Neutrophil (primary cell): ENCODE results near the gene RHEB.

Source experiments
- H3K27ac ChIP-seq: fragments of 200-600 bp; sonication (generic); 2 replicates; pipeline ENCODE4 v1.5.1; 2016; ENCODE audit warnings: mild to moderate bottlenecking, moderate library complexity
- H3K27me3 ChIP-seq: fragments of 200-600 bp; sonication (generic); 2 replicates; pipeline ENCODE4 v1.6.0; 2016; ENCODE audit warnings: mild to moderate bottlenecking
- H3K36me3 ChIP-seq: fragments of 200-600 bp; sonication (generic); 2 replicates; pipeline ENCODE4 v1.5.1; 2017
- H3K4me1 ChIP-seq, 2 experiments: fragments of 200-600 bp in 1 of 2; sonication (generic) in 1 of 2; 1 replicate in 1 of 2; 2 replicates in 1 of 2; pipeline versions ENCODE4 v1.5.1 to v1.6.1; 2013 to 2016; ENCODE audit warnings: low read depth in 1 of 2, low read length in 1 of 2, mild to moderate bottlenecking in 1 of 2, moderate library complexity in 1 of 2; ENCODE audit not compliant: control insufficient read depth in 1 of 2, insufficient read depth in 1 of 2
- H3K4me3 ChIP-seq, 2 experiments: fragments of 200-600 bp in 1 of 2; sonication (generic) in 1 of 2; 1 replicate in 1 of 2; 2 replicates in 1 of 2; pipeline ENCODE4 v1.5.1; 2013 to 2016; ENCODE audit warnings: low read depth in 1 of 2, low read length in 1 of 2, mild to moderate bottlenecking in 1 of 2, moderate library complexity in 1 of 2
- H3K9me3 ChIP-seq: fragments of 200-600 bp; sonication (generic); 2 replicates; pipeline ENCODE4 v1.5.1; 2016
- TF ChIP-seq, protein P1 (sequence below): fragments of 200-600 bp; sonication (generic); IDR thresholded peaks from 2 replicates; pipeline ENCODE4 v1.5.1; 2016; ENCODE audit warnings: antibody characterized with exemption

Gene RHEB

DNA sequence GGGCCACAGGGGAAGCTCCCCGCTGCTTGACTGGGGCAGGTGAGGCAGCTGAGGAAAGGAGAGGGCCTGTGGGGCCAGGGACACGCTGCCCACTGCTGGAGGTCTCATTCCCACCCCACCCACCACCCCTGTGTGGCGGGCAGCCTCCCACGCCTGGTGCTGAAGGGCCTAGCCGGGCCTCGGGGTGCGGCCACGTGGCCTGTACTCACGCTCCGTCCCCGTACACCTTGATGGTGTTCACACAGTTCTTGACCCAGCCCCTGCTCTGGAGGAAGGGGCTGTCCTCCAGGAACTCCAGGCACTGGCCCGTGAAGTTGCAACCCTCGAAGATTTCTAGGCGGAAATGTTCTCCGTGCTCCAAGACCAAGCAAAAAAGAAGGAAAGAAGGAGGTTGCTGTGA, 83.7 kb downstream of the RHEB start:
- H3K4me3 ChIP-seq, result no peak overlapping the region
- H3K27ac ChIP-seq, result no peak overlapping the region
- H3K36me3 ChIP-seq, result no peaks in the 10 kb centered on the region
- TF ChIP-seq, protein P1, sequence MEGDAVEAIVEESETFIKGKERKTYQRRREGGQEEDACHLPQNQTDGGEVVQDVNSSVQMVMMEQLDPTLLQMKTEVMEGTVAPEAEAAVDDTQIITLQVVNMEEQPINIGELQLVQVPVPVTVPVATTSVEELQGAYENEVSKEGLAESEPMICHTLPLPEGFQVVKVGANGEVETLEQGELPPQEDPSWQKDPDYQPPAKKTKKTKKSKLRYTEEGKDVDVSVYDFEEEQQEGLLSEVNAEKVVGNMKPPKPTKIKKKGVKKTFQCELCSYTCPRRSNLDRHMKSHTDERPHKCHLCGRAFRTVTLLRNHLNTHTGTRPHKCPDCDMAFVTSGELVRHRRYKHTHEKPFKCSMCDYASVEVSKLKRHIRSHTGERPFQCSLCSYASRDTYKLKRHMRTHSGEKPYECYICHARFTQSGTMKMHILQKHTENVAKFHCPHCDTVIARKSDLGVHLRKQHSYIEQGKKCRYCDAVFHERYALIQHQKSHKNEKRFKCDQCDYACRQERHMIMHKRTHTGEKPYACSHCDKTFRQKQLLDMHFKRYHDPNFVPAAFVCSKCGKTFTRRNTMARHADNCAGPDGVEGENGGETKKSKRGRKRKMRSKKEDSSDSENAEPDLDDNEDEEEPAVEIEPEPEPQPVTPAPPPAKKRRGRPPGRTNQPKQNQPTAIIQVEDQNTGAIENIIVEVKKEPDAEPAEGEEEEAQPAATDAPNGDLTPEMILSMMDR, result no peak
- H3K27me3 ChIP-seq, result peaks cover 32% of the 10 kb centered on the region
- H3K4me1 ChIP-seq, result peaks cover 0 to 3% of the 10 kb centered on the region in 2 experiments
- H3K9me3 ChIP-seq, result no peaks in the 10 kb centered on the region

DNA sequence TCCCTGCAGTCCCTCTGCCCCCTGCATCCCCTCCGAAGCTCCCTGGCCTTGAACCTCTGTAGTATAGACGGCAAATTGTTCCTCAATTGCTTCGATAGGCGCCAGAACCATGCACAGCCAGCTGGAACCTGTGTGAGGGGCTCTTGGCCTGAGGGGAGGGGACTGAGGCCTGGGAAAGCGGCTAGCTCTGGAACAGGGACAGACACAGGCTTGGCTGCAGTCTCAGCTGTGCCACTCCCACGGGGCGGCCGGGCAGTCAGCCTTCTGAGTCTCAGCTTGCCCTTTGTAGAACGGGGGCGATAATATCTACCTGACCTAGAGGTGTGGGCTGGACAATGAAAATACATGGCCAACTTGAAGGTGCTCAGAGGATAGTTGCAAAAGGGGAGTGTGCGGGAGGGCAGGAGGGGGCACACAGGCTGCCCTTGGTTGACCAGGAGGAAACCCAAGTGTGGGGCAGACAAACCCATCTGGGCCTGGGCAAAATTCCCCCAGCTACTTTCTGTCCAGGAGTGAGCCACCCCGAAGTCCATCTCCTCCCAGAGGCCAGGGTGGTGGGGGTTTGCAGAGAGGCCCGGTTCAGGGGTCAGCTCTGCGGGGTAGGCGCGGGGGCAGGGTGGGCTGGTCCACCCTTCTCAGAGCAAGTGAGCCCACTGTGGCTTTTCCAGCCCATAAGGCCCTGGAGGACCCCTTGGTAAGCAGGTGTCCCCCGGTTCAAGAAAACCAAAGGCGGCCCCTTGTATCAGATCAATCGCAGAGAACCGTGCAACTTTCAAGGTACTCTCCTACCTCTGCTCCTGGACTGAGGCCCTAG, 84.4 kb downstream of the RHEB start:
- H3K36me3 ChIP-seq, result no peaks in the 10 kb centered on the region
- TF ChIP-seq, protein P1, result no peak
- H3K27ac ChIP-seq, result no peak overlapping the region
- H3K4me3 ChIP-seq, result no peak overlapping the region
- H3K4me1 ChIP-seq, result peaks cover 0 to 3% of the 10 kb centered on the region in 2 experiments
- H3K9me3 ChIP-seq, result no peaks in the 10 kb centered on the region
- H3K27me3 ChIP-seq, result peaks cover 26% of the 10 kb centered on the region

DNA sequence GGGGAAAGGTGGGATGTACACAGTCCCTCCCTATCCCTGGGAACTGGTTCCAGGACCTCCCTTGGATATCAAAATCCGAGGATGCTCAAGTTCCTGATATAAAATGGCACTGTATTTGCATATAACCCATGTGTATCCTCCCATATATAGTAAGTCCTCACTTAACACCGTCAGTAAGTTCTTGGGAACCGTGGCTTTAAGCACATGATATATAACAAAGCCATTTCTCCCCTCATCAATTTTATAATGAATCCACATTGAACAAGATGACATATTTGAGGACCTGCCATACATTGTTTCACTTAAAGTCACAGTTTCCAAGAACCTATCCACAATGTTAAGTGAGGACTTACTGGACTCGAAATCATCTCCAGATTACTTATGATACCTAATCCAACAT, 85.1 kb downstream of the RHEB start:
- no peak overlapping the region for H3K27ac ChIP-seq
- H3K27me3 ChIP-seq, result peaks cover 26% of the 10 kb centered on the region
- no peaks in the 10 kb centered on the region for H3K36me3 ChIP-seq
- no peaks in the 10 kb centered on the region for H3K9me3 ChIP-seq
- TF ChIP-seq, protein P1, result no peak
- peaks cover 0 to 1% of the 10 kb centered on the region in 2 experiments for H3K4me1 ChIP-seq
- no peak overlapping the region for H3K4me3 ChIP-seq

DNA sequence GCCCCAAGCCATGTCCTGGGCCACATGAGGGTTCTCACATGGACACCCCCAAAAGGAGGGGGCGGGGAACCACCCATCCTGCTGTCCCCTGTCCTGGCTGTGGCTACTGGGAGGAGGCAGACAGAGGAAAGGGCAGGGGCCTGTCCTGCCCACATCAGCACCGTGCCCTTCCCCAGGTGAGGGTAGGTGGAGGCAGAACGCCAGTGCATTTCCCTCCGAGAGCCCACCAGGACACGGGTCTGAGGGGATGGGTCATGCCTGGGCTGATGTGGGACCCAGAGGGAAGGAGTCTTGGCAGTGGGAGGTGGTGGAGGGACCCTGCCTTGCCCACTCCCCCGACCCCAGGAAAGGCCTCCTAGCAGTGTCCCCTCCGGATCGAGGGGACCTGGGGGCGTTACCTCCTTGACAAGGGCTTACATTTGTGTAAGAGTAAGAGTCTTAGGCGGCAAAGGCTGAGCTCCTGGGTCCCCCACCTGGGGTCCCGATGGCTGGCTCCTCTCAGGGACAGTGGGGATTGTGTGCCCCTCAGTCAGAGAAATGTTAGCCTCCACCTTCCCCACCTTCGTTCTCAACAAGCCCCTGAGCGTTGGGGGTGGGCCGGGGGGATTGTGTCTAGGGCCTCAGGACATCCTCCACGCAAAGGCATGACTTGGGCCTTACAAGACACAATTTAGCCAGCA, 85.8 kb downstream of the RHEB start:
- no peak overlapping the region for H3K4me3 ChIP-seq
- H3K27me3 ChIP-seq, result peaks cover 20% of the 10 kb centered on the region
- no peaks in the 10 kb centered on the region for H3K36me3 ChIP-seq
- H3K4me1 ChIP-seq, result no peaks in the 10 kb centered on the region
- H3K27ac ChIP-seq, result no peak overlapping the region
- TF ChIP-seq, protein P1, result no peak
- no peaks in the 10 kb centered on the region for H3K9me3 ChIP-seq

DNA sequence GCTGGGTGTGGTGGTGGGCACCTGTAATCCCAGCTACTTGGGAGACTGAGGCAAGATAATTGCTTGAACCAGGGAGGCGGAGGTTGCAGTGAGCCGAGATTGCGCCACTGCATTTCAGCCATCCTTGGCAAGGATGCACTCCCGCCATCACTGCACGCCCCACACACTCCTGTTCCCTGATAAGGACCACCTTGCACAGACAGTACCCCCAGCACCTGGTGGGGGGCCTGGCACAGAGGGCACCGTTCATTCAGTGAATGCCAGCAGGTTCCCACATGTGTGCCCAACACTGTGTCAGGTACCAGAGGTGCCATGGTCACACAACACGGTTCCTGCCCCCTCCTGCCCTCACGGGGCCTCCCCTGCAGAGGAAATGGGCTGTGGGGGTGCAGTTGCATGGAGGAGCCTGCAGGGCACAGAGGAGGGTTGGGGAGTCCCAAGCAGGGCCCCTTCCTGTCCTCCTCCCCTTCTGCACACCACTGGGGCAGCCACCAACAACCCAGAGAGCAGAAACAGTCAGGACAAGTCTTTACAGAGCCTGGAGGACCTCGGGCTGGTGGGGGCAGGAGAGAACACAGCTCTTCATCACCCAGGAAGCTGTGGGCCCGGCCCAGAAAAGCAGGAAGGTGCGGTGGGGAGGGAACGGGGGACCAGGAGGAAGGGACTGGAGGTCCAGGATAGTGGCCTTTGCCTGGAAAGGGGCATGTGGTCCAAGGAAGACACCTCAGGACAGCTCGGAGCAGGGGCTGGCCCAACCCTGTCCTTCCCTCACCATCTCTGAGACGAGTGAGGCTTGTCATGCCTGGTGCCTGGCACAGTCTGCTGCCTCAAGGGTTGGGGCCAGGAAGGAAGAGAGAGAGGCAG, 86.8 kb downstream of the RHEB start:
- peaks cover 11% of the 10 kb centered on the region for H3K27me3 ChIP-seq
- H3K4me3 ChIP-seq, result no peak overlapping the region
- no peak overlapping the region for H3K27ac ChIP-seq
- H3K9me3 ChIP-seq, result no peaks in the 10 kb centered on the region
- H3K36me3 ChIP-seq, result no peaks in the 10 kb centered on the region
- H3K4me1 ChIP-seq, result no peaks in the 10 kb centered on the region
- TF ChIP-seq, protein P1, result no peak
